Stimulated activated CD4-positive, alpha-beta T cell treated with anti-CD3 and anti-CD28 coated beads, Interleukin-1b, Interleukin-23, amount 100 ng/mL, for 4 hours (primary cell): ENCODE measurements around the gene LDLRAD4.

Experiments
- DNase-seq, 2 donors: peaks; one replicate each; pipeline ENCODE4 v3.0.0-alpha.2; 2020; ENCODE audit warnings: low read depth in 2 of 2

Gene LDLRAD4

GRCh38 chr18:13510594-13510993 is 292.0 kb downstream of the LDLRAD4 start:
- DNase-seq = no peak

- DNase-seq = no peak
Measured at GRCh38 chr18:13511961-13512577, 293.5 kb downstream of the LDLRAD4 start.

GRCh38 chr18:13513021-13513420 is 294.5 kb downstream of the LDLRAD4 start:
- no peak for DNase-seq

GRCh38 chr18:13513481-13513880 is 294.9 kb downstream of the LDLRAD4 start:
- DNase-seq = no peak

- no peak for DNase-seq
Measured at GRCh38 chr18:13514558-13514957, 296.0 kb downstream of the LDLRAD4 start.

GRCh38 chr18:13516855-13517254 is 298.3 kb downstream of the LDLRAD4 start:
- no peak for DNase-seq

GRCh38 chr18:13517369-13517768 is 298.8 kb downstream of the LDLRAD4 start:
- DNase-seq = no peak

- no peak for DNase-seq
Measured at GRCh38 chr18:13518382-13518781, 299.8 kb downstream of the LDLRAD4 start.

GRCh38 chr18:13520306-13520705 is 301.7 kb downstream of the LDLRAD4 start:
- no peak for DNase-seq

GRCh38 chr18:13520741-13521140 is 302.2 kb downstream of the LDLRAD4 start:
- no peak for DNase-seq

- DNase-seq = no peak
Measured at GRCh38 chr18:13521418-13521817, 302.9 kb downstream of the LDLRAD4 start.

- DNase-seq = no peak
Measured at GRCh38 chr18:13522256-13522655, 303.7 kb downstream of the LDLRAD4 start.

GRCh38 chr18:13522861-13523660 is 304.5 kb downstream of the LDLRAD4 start:
- DNase-seq = no peak

- no peak for DNase-seq
Measured at GRCh38 chr18:13524054-13524453, 305.5 kb downstream of the LDLRAD4 start.

- no peak for DNase-seq
Measured at GRCh38 chr18:13524811-13525210, 306.3 kb downstream of the LDLRAD4 start.

- no peak for DNase-seq
Measured at GRCh38 chr18:13525381-13526029, 306.9 kb downstream of the LDLRAD4 start.

GRCh38 chr18:13526519-13526918 is 308.0 kb downstream of the LDLRAD4 start:
- no peak for DNase-seq

GRCh38 chr18:13527256-13527655 is 308.7 kb downstream of the LDLRAD4 start:
- no peak for DNase-seq

GRCh38 chr18:13527730-13528129 is 309.2 kb downstream of the LDLRAD4 start:
- DNase-seq = no peak

GRCh38 chr18:13528739-13529392 is 310.3 kb downstream of the LDLRAD4 start:
- DNase-seq = no peak

- no peak for DNase-seq
Measured at GRCh38 chr18:13530033-13530878, 311.7 kb downstream of the LDLRAD4 start.
